Gastroesophageal sphincter (tissue), 3 donors: ENCODE data around the gene ZC3H7A.
"Not testable (repeated sequence)": the region's sequence is repeated elsewhere in the genome, so short reads cannot be mapped to it uniquely, and the experiment has no call there.

ENCODE experiments used
- POLR2AphosphoS5 ChIP-seq: sonication (generic); formaldehyde crosslinking; IDR thresholded peaks from one replicate; pipeline ENCODE4 v1.6.1; 2017; ENCODE audit warnings: antibody characterized with exemption
- TF ChIP-seq, protein P1 (sequence below), 4 experiments: fragments of 200-600 bp in 2 of 4; fragments of 450-650 bp in 2 of 4; sonication (generic) in 1 of 4; IDR thresholded peaks; one replicate each; pipeline ENCODE4 v1.5.1; 2017 to 2019; ENCODE audit warnings: antibody characterized with exemption in 4 of 4, mild to moderate bottlenecking in 2 of 4, moderate library complexity in 2 of 4

DNA sequence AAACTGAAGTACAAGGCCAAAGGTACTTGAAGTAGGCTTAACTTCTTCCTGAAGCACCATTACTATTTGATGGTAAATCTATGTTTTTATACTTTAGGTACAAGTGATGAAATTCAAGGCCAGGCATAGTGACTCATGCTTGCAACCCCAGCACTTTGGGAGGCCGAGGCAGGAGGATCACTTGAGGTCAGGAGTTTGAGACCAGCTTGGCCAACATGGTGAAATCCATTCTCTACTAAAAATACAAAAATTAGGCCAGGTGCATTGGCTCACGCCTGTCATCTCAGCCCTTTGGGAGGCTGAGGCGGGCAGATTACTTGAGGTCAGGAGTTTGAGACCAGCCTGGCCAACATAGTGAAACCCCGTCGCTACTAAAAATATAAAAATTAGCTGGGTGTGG is 26.6 kb upstream of the ZC3H7A start:
- TF ChIP-seq, protein P1, sequence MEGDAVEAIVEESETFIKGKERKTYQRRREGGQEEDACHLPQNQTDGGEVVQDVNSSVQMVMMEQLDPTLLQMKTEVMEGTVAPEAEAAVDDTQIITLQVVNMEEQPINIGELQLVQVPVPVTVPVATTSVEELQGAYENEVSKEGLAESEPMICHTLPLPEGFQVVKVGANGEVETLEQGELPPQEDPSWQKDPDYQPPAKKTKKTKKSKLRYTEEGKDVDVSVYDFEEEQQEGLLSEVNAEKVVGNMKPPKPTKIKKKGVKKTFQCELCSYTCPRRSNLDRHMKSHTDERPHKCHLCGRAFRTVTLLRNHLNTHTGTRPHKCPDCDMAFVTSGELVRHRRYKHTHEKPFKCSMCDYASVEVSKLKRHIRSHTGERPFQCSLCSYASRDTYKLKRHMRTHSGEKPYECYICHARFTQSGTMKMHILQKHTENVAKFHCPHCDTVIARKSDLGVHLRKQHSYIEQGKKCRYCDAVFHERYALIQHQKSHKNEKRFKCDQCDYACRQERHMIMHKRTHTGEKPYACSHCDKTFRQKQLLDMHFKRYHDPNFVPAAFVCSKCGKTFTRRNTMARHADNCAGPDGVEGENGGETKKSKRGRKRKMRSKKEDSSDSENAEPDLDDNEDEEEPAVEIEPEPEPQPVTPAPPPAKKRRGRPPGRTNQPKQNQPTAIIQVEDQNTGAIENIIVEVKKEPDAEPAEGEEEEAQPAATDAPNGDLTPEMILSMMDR (IDR thresholded peaks at IDR 0.05) = not testable (repeated sequence)
- TF ChIP-seq POLR2AphosphoS5 = not testable (repeated sequence)
